Stimulated activated naive CD4-positive, alpha-beta T cell (primary cell): ENCODE measurements around the gene OLFM1.

Experiments used
- DNase-seq, 6 experiments: peaks; one replicate each; lab custom pipeline; 2025; lab: John Stamatoyannopoulos, UW

Gene OLFM1

DNA sequence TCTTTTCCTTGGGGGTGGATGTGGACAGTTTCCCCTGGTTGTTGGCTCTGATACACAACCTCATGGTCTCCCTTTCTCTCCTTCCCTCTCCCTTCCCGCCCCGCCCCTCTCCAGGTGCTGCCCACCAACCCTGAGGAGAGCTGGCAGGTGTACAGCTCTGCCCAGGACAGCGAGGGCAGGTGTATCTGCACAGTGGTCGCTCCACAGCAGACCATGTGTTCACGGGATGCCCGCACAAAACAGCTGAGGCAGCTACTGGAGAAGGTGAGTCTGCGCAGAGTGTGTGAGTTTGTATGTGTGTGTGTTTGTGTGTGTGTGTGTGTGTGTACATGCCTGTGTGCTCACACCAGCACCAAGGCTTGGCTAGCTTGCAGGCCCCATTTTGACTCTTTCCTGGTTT, 2.6 kb downstream of the OLFM1 start:
- DNase-seq = no peak

DNA sequence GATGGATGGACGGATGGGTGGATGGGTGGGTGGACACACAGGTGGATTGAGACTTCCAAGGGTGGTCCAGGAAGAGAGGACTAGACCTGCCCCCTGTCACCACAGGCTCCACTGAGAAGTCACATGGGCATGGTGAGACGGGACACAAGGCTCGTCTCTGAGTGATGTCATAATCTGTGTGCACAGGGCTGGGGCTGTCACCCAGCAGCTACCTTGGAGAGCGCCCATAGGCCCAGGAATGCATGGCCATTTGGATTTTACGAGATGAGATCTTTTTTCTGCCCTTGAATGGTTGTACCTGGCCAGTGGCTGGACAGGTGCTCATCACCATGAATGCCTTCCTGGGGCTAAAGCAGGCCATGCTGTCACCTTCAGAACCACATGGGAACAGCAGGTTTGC, 3.1 kb downstream of the OLFM1 start:
- DNase-seq = no peak

GRCh38 chr9:135091545-135091944, 4.1 kb downstream of the OLFM1 start:
- no peak for DNase-seq

DNA sequence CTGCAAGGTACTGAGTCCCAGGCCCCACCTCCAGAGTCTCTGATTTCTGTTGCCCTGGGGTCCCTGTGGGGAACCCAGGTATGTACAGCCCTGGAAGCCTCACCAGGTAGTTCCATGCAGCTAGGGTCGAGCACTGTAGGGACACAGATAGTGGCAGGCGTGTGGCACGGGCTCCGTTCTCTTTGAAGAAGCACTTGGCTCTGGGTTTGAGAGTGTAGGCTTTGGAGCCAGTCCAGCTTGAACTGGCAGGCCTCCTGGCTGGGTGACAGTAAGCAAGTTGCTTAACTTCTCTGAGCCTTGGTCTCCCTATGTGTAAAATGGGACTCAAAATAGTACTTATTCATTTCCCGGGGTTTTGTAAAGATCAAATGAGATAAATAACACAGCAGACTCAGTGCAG, 5.6 kb downstream of the OLFM1 start:
- DNase-seq = no peak

DNA sequence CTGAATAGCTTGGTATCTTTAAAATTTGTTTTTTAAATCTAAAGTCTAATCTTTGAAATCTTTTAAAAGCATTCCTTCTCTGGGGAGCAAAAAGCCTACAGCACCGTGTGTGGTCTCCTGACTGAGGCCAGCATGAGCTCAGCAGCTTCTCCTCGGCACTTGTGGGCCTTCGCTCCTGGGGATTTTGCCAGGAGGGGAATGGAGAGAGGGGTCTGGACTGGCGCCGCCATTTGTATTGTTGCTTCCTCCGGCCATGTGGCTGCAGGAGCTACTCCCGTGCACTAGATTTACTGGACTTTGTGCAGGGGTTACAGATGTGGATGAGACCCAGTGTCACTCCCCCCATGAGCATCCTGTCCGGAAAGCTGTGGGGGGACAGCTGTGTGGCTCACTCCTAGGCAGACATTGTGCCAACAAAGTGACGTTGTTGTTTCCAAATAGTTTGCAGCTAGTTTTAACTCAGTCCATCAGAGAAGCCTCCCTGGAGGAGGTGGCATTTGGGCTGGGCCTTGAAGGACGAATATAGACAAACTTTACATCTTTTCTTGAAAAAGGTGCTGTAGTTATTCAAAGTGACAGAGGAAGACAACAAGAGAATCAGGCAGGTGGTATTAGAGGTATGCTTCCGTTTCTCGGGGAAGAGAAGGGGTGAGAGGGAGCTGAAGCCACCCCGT, 6.6 kb downstream of the OLFM1 start:
- no peak for DNase-seq

- DNase-seq = no peak
Observed at GRCh38 chr9:135095470-135096407, 8.3 kb downstream of the OLFM1 start.

- DNase-seq = no peak
Observed at GRCh38 chr9:135096408-135096895, 9.0 kb downstream of the OLFM1 start.

GRCh38 chr9:135098400-135099105, 11.1 kb downstream of the OLFM1 start:
- no peak for DNase-seq

GRCh38 chr9:135099574-135099973, 12.1 kb downstream of the OLFM1 start:
- no peak for DNase-seq

DNA sequence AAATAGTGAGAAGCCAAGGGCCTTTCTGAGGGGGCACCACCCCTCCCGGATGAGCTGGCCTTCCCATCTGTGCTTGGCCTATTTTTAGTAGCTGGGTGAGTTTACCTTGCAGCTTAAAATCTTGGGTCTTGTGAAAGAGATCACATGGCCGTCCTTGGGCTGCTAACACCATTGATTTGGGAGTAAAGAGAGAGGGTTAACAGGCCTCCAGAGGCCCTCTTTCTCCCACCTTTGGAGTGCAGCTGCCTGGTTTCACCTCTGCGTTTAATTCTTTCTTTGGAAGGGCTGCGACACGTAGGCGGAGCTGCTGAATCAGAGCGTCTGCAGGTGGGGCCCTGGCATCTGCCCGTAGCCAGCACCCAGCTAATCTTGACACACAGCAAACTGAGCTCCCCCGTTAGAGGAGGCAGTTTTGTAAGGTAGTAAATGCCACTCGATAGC, 12.8 kb downstream of the OLFM1 start:
- DNase-seq = no peak

- no peak for DNase-seq
Observed at GRCh38 chr9:135100725-135101410, 13.4 kb downstream of the OLFM1 start.

DNA sequence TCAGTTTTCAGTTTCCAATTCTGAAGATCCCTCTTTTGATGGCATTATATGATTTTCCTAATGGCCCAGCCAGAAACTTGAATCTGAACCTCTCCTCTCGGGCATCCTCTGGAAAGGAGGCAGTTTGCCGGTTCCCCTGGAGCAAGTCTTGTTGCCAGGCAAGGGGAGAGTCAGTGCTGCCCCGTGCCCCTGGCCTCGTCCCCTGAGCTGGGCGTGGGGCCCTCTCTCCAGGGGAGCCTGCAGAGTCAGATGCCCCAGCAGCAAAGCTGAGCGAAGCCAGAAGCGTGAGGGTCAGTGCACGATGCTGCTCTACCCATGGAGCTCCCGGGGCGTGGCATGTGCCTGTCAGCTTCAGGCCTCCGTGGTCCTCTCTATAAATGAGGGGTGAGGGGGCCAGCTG, 14.0 kb downstream of the OLFM1 start:
- no peak for DNase-seq

DNA sequence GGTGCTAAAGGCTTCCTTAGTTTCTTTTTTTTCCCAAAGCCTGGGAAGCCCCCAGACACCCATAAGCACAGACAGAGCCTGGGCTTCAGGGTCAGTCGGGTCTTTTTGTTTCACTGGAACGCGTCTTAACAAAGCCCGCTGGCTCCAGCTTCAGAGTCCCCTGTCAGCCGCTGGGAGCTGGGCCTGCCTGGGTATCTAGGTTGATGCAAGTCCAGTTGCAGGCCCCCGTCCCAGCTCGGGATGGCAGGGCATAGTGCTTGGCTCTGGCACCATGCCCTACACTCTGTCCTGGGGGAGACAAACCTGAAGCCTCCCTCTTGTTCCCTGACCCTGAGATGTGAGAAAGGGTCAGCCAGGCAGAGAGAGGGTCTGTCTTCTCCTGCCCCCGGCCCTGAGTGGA, 14.5 kb downstream of the OLFM1 start:
- no peak for DNase-seq

DNA sequence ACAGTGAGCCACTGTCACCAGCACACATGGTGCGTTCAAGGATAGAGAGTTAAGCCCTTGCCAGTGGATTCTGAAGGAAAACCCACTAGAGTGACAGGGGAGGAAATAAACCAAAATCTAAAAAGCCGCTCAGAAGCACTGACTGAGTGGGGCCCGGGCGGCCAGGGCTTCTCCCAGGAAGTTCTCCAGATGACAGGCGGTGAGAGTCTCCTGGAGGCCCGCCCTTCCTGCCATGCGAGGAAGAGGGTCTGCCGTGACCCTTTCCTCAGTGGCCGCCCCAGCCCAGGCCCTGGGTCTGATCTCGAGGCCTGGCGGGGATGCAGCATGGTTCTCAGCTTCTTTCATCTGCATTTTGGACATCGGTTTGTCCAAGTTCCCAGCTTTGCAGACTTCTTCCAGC, 14.9 kb downstream of the OLFM1 start:
- no peak for DNase-seq

DNA sequence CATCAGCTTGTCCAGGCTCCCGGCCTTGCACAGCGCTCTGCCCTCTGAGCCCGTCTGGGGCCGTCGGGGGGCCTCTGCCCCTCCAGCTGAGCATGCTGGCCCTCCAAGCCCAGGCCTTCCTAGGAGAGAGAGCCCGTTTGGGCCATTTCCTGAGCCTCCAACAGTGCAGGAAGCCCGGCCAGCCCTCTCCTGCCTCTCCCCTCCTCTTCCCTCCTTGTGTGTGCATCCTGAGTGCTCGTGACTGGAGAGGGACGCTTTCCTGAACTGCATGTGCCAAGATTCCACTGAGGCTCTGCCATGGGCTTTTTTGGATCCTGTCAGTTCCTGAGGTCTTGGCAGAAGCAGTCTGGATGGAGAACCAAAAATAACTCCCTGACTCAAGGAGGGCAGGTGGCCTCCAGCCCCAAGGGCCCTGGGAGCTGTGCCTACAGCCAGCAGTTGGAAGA, 15.6 kb downstream of the OLFM1 start:
- no peak for DNase-seq

DNA sequence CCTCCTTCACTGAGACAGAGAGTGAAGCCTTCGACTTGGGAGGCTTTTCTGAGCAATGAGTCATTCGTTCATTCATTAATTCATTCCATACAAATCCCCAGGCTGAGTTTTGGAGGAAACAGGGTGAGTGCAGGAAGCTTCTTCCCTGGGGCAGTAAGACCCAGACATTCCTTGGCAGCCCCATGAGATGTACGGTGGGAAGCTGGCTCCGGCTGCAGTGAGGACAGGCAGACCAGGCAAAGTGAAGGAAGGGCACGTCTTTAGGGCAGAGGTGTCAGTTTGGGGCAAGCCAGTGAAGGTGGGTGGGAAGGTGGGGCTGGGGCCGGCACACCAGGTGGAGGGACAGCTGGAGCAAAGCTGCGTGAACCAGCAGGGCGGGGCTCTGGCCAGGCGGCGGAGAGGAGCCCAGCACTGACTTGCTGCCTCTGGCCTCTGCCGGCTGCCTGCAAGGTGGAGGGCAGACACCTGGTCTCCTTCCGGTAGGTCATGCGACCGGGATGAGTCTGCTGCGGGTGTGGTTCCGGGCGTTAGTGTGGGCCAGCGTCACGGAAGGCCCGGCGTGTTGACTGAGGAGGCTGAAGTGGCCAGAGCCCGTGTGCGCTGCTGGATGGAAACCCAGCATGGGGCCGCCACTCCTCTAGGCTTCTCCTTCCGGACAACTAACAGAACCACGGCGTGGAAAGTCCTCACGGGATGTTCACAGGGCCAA, 16.6 kb downstream of the OLFM1 start:
- DNase-seq = no peak

DNA sequence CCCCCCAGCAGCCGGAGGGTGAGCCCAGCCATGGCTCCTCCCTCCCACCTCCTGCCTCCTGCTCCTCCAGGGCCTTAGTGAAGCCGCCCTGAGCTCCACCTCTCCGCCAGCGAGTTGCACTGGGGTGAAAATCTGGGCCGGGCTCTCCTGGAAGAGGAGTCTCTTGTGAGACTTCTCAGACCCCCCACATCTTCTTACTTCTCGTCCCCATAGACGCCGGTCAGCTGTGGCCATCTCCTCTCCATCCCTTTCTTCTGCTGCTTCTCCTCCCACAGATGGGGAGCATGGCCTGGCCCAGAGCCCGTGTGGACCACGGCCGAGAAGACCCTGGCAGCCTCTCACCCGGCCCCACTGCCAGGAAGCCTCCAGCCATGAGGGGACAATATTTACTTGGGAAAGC, 17.3 kb downstream of the OLFM1 start:
- no peak for DNase-seq

DNA sequence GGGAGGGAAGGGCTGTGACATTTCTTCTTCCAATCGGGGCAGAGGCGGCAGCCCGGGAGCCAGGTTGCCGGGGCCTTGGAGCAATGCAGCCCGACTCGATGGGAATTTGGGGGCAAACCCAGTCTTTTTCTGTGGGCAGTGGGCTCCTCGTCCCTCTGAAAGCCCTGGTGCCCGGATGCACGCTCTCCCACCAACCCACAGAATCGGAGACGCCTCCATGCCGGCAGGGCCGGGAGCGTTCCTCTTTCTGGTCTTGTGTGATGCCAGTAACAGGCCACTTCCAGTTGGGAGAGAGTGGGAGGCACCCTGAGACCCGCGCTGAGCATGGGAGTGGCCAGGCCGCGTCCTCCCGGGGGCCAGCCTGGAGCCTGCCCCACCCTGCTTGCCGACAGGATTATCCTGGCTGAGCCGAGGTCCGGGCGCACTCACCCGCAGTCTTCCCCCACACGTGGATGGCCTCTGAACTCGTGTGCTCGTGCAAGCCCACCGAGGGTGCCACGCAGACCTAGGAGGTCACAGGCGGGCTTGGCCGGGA, 17.8 kb downstream of the OLFM1 start:
- DNase-seq = no peak

GRCh38 chr9:135105938-135106491, 18.5 kb downstream of the OLFM1 start:
- no peak for DNase-seq

- no peak for DNase-seq
Observed at GRCh38 chr9:135106551-135107270, 19.2 kb downstream of the OLFM1 start.
